ENCODE results near the gene TWNK.

TWNK gene

GRCh38 chr10:100986952-100987684 is at the start of gene TWNK, which contains the start of gene MRPL43:
Gene TWNK (plus strand): TSS chr10:100987543. CDS start chr10:100988211, 668 bp downstream.
Gene MRPL43 (minus strand): TSS chr10:100987497. CDS start chr10:100987443, 54 bp downstream.
- peak; percentile 95 for DNase-seq

DNA sequence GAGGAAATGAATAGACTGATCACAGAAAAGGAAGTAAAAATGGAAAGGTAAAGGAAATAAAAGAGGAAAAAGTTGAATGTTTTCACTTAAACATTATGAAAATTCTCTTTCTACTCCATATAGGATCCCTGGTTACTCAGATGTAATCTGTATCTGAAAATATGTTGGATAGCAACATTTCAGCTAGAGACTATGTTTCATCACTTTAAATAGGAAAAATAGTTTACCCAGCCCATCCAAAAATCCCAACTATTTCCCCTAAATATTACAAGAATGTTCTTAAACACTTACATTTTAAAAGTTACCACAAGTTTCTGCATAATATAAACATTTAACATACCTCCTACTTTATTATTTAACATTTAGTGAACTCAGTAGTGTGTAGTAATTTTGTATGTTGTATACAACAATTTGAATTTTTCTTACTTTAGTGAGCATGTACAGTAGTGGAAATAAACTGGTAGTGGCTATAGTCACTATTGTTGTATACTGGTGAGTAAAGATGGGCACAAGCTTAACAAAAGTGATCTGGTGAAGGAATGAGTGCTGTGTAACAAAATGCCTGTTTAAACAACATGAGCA is 47.5 kb upstream of the TWNK start:
- no peak for DNase-seq

- no peak for DNase-seq
Measured at GRCh38 chr10:100942229-100942628, 45.1 kb upstream of the TWNK start.

DNA sequence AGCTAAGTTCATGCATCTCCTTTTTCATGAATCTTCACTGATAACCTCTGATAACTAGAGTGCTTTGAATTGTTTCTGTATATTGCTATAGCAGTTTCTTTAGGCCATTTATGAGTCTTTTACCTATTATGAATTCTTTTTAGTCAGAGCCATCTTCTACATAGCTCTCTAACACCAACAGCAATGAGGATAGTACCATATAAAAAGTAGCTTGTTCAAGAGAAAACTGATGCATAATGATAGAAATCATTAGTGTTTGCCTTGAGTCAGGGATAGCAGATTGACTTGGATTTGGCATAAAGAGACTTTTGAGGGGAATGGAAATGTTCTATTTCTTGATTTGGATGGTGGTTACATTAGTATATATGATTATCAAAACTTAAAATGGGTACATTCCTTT is 43.8 kb upstream of the TWNK start:
- DNase-seq = no peak

DNA sequence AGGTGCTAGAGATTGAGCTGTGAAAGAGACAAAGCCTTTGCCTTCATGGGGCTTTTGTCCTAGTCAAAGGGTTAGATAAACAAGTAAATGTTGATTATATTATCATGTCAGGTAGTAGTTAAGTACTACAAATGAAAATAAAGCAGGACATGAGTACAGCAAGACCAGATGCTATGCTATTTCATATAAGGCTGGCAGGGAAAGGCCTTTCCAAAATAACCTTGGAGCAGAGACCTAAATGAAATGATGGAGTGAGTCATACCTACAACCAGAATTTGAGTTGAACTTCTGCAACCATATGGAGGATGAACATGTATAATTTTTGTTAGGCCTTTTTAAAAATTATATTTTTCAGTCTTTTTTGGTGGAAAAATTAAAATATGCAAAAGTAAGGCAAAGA is 41.6 kb upstream of the TWNK start:
- DNase-seq = no peak

GRCh38 chr10:100948916-100949315 is 38.4 kb upstream of the TWNK start:
- DNase-seq = no peak

GRCh38 chr10:100960251-100960650 is 27.1 kb upstream of the TWNK start:
- no peak for DNase-seq

DNA sequence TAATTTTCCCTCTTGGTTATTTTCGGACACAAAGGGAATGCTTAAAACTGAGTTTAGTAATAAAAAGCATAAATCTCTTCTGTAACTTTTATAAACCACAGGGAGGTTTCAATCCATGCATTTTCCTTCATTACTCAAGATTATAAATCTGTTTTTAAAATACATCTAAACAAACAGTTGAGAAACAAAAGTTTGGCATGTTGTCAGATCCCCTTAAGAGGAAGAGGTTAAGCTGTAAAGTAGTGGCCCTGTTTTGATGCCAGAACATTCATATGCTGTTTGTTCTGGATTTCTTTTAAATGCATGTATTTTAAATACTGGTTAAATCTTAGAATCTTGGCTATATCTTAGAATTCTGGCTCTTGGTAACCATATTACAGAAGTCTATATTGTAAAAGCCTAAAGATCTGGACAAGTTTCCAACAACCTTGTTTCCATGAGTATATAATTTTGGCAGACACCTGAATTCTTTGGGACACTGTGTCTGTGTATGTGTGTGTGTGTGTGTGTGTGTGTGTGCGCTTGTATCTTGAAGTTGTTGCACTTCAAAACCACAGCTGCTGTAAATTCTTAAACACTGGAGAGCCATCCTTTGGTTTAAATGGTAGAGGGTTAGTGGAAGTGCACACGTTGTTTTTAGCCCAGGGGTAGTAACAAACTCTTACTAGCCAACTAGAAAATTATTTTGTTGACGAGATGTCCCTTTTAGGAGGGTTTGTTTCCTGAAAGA is 24.8 kb upstream of the TWNK start:
- no peak for DNase-seq

- DNase-seq = no peak
Measured at GRCh38 chr10:100963826-100964225, 23.5 kb upstream of the TWNK start.

DNA sequence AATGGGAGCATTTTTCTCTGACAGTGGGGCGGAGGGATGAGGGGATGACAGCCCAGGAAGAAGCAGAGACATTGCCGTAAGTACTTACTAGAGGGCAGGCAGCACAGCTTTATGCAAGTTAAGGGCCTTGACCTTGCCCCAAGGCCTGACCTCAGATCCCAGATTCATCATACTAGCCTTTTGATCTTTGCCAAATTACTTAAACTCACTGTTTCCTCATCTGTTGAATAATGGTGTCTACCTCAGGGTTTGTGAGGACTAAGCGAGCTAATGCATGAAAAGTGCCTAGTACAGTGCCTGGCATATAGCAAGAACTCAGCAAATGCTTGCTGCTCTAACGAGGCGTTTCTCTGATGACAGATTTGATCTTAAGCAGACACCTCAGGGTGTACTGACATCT is 21.5 kb upstream of the TWNK start:
- DNase-seq = no peak

DNA sequence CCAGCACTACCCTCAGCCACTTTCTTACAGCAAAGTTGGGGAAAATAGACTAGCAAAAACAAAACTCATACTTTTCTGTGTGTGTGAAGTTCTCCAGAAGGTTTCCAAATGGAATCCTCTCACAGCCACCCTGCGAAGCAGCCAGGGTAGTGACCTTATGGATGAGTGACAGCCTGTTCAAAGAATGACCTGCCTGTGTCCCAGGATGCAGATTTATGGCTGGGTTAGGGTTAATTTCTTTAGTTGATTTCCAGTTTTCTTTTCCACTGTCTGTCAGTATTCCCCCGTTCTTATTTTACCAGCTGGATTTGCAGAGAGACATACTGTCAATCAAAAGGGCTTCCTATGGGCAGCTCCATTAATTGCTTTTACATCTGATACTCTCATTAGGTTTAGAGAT is 20.5 kb upstream of the TWNK start:
- no peak for DNase-seq

GRCh38 chr10:100967332-100967731 is 20.0 kb upstream of the TWNK start:
- no peak for DNase-seq

GRCh38 chr10:100968062-100968736 is 19.1 kb upstream of the TWNK start:
- DNase-seq = no peak

DNA sequence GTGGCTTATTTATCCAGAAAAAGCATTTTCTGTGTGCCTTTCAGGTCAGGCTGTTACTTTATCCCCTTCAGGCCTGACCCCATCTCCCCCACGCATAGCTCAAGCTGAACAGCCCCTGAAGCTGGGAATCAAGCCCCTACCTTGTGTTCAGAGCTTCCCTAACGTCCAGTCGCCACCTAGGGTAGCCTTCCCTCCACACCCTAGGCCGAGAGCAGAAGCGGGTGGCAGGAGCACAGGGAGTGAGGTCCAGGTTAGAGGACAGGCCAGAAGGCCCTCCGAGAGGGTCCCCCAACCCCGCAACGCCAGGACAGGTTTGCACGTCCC is 18.5 kb upstream of the TWNK start:
- no peak for DNase-seq

DNA sequence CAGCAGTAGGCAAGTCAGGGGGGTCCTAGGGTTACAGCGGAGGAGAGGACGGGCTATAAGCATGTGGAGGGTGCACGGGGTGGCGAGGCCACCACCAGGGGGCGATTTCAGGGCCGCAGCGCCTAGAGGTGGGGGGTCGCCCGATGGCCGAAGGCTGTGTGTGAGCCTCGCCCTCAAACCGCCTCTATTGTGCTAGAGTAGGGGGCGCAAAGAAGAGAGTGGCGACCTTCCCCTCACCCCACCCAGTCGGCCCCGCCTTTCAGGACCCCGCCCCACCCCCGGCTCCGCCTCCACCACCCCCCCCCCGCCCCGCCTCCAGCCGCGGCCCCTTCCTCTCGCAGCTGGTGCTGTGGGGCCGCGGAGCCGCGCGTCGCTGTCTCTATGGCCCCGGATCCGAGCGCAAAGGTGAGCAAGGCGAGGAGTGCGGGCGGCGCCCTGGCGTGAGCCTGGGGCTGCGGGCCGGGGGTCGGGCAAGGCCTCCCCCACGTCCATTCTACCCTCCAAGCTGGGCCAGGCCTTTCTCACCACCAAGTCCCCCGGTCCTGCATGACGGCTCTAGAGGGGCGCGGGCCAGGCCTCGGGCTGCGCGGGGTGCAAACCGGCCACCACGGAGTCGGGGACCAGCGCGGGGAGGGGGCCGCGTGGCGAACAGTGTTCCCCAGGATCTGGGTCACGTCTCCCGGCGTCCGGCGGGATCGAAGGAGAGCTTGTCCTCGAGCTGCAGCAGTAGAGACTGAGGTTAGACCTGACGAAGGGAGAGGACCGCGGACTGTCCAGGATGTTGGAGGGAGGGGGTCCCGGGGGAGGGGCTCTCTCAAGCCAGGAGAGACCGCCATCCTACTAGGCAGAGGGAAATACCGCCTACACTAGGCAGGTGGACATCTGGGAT is 17.9 kb upstream of the TWNK start, which contains the start of gene SEMA4G:
Gene SEMA4G (plus strand): TSS at position 318 of the 889 bp plus-strand sequence. CDS start 3,409 bp downstream, outside the sequence.
- peak; percentile 77 for DNase-seq

DNA sequence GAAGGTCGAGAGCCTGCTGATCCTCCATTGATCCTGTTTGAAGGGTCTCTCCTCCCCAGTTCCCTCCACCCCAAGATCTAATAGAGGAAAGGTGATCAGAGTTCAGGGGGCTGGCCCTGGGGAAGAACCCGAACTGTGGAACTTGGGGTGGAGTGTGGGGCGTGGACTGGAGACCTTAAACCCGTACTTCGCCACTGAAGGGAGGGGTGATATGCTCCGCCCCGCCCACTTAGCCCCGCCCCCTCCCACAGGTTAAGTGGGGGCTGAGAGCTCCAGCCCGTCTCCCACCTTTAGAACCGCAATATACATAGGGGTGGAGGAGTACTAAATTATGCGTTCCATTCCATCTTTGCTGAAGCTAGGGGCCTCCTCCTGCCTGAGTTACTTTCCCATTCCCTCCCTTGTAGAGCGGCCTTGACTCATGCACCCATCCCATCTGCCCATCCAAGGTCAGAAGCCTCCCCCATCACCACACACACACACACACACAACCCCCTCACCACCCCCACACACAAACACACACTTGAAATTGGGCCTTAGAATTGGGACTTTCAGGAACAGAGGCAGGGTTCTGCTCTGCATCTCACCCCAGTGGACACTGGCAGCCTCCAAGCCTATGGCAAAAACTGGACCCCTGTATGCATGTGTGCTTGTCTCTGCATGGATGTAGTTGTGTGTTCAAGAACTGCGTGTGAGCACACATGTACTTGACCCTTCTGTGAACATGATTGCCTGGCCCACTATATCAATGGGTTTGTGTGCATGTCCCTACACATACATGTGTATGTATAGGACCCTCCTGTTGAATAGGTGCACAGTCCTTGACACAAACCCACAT is 17.0 kb upstream of the TWNK start:
- peak; percentile 70 for DNase-seq

DNA sequence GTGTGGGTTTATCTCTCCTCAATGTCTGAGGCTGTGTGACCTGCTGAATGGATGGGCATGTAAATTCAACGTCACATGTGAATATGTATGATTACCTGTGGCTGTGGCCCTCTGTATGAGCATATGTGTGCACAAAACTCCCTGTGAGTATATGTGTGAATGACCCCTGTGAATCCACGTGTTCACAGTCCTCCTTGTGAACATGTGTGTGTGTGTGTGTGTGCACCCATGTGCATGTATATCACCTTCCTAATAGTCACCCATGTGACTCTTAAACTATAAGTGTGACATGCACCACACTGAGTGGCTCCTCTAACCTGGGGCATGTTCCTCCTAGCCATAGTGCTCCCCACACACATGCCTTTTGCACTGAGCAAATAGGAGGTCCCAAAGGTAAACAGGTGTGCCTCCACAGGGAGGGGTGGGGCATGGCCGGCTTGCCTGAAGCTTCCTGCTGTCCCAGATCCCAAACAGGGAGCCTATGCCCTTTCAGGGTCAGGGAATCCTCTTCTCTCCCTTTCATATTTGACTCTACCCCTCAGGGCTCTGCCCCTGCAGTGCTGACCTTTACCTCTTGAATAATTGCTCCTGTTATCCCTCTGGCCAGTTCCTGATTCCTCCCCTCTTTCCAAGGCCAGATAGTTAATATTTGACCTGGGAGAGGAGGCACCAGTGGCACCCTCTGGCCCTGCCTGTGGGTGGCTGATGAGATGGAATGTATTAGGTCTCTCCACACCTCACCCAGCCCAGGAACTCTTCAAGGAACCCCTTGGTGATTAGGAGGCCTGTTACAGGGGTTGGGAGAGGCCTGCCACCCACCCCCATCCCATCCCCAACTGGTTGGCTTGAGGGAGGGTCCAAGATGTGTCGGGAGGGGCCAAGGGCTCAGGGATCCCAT is 16.2 kb upstream of the TWNK start:
- no peak for DNase-seq

GRCh38 chr10:100972115-100972903 is 15.0 kb upstream of the TWNK start:
- DNase-seq = no peak

- no peak for DNase-seq
Measured at GRCh38 chr10:100972904-100973535, 14.3 kb upstream of the TWNK start.
